Inflammatory macrophage treated with lipopolysaccharide for 4 hours (primary cell): ENCODE results near the gene ATP2C1.

ENCODE experiments used
- DNase-seq: peaks from one replicate; pipeline ENCODE4 v3.0.0-alpha.2; 2020

ATP2C1 gene

DNA sequence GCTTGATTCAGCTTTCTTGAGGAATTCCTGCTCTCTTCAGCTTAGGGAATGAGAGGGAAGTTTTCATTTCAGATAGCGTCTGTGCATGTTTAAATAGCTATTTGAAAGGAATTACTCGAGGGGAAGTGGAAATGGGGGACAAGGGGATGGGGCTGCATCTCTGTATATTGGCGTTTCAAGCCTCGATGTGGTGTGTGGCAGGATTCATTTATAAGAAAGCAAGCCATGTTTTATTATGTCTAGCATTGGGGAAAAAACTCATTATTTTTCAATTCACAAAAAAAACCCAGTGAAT lies 1.0 kb downstream of the ATP2C1 start:
- no peak for DNase-seq

DNA sequence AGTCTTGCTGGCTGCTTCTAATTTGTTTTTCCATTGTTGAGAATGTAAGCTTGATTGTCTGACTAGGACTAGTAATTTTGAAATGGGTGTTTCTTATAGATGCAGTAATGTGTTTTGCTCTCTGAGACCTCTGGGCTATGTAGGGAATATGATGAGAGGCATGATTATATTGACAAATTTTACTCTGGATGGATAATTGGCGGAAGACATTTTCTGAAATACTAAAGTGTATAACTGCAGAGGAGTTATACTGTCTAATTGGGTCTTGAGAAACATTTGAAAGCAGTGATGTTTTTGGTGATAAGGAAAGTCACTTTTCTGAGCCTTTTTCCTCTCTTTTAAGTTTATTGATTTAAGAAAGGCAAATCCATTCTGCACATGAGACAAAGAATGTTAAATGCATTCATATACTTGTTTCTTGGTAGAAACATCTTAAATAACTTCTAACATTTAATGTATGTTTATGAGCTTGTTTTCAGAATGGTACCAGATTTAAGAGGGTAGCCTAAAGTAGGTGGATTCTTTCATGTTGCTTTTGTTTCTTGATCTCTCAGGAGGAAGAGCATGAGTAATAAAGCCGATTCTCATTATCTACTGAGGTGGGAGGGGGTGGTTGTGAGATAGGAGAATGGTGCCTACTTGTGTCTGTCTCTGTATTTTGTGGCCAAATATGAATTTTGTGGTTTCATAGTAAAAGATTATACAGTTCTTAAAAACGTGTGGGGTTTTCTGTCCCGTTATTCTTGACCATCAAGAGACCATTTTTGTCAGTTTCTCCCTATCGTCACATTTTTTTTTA lies 2.0 kb downstream of the ATP2C1 start:
- DNase-seq = no peak

DNA sequence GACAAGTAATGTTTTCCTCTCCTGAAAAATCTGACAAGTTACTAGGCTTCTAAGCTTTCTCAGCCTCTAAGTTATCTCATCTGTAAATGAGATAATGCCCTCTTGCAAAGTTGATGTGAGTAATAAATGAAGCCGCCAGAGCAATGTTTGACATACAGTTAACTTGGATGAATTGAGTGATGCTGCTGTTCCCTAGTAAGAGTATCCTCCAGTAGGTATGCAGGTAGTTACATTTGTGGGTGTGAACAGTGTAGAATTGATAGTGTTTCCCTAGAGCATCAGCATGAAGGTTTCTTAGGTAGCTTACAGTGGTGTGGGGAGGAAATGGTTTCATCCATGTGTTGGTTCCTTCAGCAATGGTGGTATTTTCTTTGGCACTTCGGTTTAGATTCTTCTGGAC lies 3.4 kb downstream of the ATP2C1 start:
- no peak for DNase-seq

DNA sequence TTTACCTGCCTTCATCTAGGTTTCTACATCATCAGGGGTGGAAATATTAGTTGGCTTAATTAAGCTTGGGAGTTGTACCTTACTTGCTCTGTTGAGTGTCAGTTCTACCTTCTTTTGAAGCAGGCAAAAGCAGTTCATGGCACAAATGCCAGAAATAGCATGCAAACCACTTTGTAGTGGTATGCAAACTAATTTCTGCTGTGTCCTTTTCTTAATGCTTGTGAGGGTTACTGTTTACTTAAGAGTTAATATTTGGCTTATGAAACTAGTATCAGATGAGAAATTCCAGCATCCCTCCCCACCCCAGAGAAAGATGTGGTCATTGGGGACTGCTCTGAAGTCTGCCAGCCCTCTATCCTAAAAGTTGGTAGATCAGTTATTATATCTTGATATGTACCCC lies 7.1 kb downstream of the ATP2C1 start:
- DNase-seq = no peak

DNA sequence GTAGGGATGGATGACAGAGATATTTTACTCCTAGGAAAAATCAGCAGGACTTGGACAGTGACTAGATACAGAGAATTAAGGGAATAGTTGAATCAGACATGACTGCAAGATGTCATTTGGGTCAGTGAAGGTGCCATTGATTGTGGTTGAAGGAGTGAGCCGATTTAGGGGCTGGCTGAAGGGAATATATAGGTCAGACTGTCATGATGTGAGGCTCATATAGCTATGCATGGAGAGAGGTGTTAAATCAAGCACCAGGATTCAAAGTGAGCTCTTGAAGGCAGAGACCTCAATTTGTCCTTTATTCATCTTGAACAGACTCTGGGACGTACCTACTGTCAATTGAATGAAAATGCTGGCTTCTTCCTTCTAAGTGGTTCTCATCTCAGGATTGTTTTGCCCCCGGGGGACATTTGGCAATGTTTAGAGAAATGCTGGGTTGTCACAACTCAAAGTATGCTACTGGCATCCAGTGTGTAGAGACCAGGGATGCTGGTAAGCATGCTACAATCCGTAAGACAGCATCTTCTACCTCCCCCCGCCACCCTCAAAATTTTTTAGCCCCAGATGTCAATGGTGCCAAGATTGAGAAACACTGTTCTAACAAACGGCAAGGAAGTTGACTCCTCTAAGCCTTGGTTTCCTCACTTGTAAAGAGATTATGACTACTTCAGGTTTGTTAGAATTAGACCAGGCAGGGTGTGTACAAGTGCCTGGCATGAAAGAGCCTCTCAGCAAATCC lies 7.8 kb downstream of the ATP2C1 start:
- DNase-seq = no peak

DNA sequence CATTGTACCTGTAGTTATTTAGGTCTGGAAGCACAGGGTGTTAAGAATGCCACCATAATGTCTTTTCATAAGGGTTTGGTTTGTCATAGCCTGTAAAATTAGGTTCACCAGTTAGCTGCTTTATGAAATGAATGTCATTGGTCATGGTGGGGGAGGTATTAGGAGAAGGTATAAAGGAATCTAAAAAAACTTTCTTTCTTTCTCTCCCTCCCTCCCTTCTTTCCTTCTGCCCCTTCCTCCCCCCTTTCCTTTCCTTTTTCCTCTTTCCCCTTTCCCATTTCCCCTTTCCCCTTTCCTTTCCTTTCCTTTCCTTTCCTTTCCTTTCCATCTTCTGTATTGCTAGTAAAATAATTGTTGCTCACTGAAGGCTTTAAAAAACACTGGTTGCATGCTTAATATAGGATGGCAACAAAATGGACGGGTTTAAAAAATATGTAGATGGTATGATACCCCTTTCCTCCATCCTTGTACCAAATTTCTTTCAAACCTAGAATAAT lies 9.6 kb downstream of the ATP2C1 start:
- no peak for DNase-seq

DNA sequence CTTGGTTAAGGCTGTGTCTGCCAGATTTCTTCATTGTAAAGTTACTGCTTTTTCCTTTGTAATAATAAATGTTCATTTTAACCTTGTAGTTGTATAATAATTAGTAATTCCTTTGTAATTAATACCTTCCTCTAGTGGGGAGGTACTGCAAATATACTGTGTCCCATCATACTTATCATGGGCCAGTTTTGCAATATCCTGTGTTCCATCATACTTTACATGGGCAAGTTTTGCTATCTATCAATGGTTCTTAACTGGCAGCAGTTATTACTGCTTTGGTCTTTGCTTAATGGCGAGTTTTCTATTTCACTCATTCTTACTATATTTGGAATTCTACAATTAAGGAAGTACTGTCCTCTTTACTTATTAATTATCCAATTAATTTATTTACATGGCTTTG lies 10.6 kb downstream of the ATP2C1 start:
- peak; percentile 34 for DNase-seq

DNA sequence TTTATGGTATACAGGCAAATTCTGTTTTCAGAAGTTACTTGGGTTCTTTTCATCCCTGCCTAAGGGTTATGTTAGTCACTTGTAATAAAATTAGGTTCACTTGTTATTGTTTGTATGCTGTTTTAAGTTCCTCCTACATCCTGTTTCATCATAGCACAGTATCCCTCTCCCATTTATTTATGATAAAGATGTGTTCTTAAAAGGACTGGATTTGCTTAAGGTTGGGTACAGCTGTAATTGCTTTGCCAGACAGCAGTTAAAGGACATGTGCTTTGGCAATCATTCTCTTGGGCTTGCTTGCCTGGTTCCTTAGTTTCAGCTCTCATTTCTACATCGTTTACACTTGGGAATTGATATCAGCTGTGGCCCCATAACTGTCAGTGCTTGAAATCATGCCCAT lies 11.7 kb downstream of the ATP2C1 start:
- no peak for DNase-seq

DNA sequence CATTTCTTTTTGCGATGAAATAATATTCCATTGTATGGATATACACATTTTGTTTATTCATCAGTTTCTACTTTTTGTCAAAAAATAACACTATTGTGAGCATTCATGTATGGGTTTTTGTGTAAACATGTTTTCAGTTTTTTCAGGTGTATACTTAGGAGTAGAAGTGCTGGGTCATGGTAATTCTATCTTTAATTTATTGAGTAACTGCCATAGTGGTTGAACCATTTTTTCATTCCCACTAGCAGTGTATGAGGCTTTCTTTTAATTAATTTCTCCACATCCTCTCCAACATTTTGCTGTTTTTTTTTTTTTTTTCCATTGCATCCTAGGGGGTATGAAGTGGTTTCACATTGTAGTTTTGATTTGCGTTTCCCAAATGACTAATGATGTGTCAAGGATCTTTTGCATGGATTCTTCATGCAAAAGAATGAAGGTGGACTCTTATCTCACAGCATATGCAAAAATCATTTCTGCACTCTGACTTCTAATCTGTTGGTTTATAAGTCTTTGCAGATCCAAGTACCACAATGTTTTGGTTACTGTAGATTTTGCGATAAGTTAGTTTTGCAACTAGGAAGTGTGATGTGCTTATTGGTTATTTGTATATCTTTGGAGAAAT lies 12.6 kb downstream of the ATP2C1 start:
- no peak for DNase-seq

DNA sequence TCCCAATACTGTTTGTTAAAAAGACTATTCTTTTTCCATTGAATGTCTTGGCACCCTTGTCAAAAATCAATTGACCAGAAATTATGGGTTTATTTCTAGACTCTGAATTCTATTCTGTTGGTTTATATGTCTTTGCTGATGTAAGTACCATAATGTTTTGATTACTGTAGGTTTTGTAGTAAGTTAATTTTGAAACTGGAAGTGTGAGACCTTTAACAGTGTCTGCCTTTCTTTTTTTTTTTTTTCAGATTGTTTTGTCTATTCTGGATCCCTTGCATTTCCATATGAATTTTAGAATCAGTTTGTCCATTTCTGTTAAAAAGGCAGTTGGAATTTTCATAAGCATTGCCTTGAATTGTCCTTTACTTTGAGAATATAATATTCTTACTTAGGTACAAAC lies 13.6 kb downstream of the ATP2C1 start:
- DNase-seq = no peak

DNA sequence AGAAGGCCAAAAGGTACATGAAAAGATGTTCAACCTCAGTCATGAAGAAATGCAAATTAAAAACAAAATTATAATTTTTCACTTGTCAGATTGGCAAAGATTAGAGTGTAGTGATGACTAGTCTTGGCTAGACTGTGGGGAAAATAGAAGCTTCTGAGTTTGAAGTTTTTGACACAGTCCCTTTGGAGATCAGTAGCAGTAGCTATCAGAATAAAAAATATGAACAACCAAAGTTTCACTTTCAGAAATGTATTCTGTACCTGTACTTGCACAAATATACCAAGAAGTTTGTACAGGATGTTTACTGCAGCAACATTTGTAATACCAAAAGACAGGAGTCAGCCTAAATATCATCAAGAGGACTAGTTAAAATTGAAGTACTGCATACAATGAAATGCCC lies 14.1 kb downstream of the ATP2C1 start:
- DNase-seq = no peak

DNA sequence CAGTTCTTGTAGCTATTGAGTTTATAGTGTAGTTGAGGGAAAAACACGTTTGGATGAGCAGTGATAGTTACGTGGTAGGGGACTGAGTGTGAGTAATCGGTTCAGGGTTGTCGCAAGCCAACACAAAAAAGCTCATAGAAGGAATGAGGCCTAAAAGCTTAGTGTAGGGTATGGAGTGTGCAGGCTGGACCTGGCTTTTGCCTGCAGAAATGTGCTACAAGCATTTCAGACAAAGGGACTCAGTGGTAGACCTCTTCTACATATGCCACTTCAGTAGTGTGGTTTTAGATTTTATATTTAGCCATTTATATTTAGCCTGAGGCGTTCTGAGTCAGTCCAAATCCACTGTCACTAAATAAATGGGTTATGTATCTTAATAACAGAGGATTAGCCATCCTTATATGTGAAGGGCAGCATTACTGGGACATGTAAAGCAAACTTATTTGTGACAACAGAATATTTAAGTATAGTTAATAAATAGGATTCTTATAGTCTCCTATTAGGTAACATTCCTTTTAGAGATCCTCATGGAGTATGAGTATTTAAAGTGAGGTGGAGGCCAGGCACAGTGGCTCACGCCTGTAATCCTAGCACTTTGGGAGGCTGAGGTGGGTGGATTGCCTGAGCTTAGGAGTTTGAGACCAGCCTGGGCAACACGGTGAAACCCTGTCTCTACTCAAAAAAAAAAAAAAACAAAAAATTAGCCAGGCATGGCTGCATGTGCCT lies 21.8 kb downstream of the ATP2C1 start:
- DNase-seq = no peak

DNA sequence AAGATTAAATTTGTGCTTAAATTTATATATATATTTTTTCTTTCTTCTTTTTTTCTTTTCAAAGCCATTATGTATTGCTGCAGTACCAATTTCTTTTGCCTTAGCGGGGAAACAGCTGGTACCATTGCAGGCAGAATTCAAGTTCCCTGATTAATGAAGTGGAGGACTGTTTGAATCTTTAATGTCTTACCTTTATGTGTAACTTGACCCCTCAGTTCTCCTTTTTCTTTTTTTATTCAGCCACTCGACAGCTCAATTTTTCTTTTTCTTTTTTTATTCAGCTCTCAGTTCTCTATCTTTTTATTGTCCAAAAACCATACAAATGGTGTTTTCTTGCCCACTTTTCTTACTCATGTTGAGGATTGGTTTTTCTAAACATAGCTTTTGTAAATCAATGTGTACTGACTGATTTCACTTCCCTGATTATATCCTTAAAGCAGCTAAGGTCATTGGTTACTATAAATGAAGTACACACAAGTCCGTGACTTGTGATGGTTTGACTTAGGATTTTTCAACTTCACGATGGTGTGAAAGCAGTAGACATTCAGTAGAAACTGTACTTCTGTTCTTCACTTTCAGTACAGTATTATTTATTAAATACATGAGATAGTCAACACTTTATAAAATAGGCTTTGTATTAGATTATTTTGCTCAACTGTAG lies 22.8 kb downstream of the ATP2C1 start:
- DNase-seq = no peak

DNA sequence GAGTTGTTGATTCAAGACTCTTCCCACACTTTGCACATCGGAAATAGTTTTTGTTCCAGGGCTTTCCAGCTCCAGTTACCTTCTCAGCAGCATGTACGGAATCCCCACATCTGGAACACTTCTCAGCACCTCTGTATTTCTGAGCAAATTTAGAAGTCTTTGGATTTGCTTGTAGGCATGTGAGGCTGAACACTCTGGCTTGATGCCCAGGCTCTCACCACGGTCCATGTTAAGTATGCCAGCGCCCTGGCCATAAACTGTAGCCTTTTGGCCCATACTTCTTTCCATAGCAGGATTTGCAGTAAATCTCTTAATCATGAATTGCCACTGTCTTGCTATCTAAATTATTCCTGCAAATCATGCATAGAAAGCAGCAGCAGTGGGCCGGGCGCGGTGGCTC lies 24.4 kb downstream of the ATP2C1 start:
- DNase-seq = no peak

DNA sequence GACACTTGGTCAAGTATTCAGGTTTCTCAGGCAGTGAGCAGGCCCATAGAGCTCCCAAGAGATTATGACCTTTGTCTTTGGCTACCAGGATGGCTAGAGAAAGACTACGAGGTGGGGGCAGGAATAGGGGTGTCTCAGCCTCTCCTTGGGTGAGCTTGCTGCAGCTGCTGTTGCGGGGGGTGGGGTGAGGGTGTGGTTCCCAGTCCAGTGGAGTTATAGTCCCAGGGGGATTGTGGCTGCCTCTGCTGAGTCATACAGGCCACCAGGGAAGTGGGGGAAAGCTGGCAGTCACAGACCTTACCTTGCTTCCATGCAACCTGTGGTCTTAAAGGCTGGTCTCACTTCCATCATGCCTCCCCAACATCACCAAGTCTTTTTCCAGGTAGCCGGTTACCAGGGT lies 31.7 kb downstream of the ATP2C1 start:
- DNase-seq = no peak

DNA sequence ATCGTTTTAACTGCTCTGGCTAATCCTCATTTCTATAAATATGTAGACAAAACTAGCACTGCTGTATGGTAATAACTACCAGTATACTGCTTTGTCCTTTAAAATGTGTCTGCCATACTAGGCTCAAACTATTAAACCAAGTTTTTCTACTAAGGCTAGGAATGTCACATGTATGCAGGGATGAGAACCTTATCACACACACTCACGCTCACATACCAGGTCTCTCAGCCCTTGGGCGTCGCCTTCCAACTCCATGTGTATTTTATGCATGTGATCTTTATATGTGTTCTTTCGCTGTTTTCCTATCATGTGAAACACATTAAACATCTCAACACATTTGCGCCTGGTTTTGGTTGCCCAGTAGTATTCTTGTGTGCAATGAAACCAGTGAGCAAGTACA lies 32.6 kb downstream of the ATP2C1 start:
- DNase-seq = no peak

DNA sequence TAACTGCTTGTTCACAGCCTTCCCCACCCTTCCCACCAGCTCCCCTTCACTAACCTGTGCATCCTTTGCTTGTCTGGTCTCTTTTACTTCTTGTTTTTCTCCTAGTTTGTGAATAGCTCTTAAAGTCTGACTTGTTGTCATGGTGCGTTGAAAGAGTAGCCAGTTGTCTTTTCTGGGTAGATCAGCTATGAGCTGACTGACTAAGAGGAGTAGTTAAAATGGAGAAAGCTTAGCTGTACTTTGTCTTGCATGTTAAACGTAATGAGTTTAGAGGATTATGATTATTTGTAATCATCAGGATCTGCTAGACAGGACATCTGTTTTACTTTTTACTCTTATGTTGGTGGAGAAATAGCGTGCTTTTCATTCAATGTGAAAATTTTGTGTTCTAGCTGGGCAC lies 35.9 kb downstream of the ATP2C1 start:
- no peak for DNase-seq

DNA sequence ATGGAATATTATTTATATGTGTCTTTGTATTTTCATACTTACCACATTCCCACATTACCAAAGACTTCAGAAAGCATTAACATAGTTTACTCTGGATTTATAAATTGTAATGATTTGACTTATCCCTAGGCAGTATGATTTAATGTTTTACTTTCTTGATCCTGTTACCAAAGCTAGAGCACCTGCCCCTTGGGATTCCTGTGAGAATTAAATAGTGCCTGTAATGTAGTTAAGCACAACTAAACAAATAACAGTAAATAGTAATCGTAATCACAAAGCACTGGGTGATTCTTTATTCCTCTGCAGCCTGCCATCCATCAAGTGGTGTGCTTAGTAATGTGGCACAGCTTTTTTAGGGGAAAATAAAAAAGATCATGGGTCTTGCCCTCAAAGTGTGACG lies 39.1 kb downstream of the ATP2C1 start:
- no peak for DNase-seq

DNA sequence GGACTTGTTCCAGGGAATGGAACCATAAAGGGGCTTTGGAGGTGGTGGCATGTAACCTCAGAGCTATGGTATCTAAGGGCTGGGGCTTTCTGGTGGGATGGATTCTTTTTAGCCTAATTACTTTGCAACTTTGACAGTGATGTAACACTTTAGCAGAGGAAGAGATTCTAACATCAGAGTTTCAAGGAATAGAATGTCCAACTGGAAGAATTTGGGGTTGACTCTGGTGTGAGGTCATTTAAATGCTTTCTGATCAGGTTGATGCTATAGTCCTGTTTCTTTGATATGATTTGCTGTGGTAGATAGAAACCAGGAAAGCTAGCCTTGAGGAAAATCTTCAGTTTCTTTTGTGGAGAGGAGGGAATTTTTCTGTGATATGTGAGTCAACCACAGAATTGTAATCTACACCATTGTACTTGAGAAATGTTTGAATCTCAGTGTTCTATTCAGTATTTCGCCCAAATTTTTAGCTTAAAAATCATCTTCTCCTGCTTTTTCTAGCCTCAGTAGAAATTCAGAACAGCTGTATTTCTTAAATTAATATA lies 40.0 kb downstream of the ATP2C1 start:
- no peak for DNase-seq

DNA sequence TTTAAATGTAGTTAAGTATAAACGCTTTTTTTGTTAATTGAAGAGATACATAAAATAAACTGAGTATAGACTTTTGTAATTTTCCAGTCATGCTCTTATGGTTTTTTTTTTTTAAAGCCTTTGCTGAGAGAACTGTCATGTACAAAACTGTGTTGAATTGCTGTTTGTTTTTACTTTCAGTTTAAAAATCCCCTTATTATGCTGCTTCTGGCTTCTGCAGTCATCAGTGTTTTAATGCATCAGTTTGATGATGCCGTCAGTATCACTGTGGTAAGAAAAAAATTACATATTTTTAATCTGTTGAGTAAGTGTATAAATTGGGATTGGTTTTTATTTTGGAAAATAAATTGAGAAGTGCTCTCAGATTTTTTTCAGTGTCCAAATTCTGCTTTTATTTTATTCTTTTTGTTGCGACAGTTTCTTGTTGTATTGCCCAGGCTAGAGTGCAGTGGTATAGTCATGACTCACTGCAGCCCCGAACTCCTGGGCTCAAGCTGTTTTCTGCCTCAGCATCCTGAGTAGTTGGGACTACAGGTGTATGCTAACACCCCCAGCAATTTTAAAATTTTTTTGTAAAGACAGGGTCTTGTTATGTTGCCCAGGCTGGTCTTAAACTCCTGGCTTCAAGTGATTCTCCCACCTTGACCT lies 40.7 kb downstream of the ATP2C1 start:
- DNase-seq = peak; percentile 35

DNA sequence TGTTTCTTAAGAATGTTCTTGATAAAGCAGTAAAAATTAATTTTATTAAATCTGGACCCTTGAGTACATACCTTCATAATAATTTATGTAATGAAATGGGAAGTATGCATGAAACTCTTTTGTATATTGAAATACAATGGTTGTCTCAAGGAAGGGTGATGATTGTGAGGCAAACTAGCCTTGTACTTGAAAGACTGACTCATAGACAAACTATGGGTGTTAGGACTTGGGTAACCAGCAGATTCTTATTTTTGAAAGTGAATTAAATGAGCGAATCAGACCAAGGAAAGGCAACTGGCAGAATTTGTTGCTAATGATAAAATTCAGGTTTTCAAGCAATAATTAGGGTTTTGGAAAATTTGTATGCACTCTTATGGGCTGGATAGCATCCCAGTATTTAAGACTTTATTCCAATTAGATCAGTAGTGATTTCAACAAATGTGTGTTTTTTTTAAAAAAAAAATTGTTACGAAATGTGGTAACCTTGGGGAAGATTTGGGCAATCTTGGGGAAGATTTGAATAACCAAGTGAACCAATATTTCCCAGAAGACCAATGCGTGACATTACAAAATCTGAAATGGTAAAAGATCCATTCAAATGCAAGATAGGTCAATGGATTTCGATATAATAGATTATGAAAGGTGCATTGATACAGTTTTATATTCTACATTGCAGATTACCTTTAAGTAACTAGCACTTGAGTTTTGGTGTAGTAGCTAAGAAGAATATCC lies 42.0 kb downstream of the ATP2C1 start:
- DNase-seq = peak; percentile 61
